ENCODE data around the gene RBKS.

DNA sequence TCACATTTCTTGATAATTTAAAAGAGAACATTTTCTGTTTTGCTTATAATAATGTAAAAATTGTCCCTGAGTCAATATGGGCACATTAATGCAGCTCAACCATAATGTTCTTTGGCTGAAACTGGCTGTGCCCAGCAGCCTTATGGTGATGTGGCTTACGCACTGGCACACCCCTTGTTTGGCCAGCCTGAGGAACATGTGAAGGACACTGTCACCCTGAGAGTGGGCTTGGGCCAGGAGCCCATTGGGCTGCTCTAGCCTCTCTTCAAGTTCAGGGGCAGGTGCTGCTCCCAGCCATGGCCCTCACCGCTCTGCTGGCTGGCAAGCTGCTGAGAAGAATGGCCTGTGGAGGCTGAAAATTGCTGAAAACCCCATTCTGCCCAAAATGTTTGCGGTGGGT, 81.2 kb downstream of the RBKS start:
- no peak for TF ChIP-seq CTCF (IDR thresholded peaks at IDR 0.05)
- TF ChIP-seq POLR2A (IDR thresholded peaks at IDR 0.05): no peak

All from thyroid gland (tissue), 4 donors.